Muscle of back (tissue), 11 donors: ENCODE data around the gene BSG. TPM values are rescaled to one million over a fixed set of nuclear protein-coding genes. Genes with fewer than 3 reads are reported as not detected.

Experiments used
- DNase-seq, 3 donors: peaks; one replicate each; pipeline versions ENCODE4 v3.0.0 to v3.0.0-alpha.2; 2013
- polyA plus RNA-seq, 10 donors: library from polyadenylated mRNA; unstranded; fragments of 120-200 nt; gene quantifications; one replicate each; pipeline ENCODE4 v1.2.1, GENCODE V29; 2013; ENCODE audit not compliant: insufficient read length in 10 of 10

The BSG gene
- polyA plus RNA-seq, 10 donors: 146 to 281 (median 195) TPM

GRCh38 chr19:570251-570686 is 2.1 kb upstream of the BSG start:
- DNase-seq: no peak

GRCh38 chr19:570937-571565 is 1.3 kb upstream of the BSG start:
- peak in 2 of 3 donors; percentile 22 to 65 for DNase-seq

- peak in 2 of 3 donors; percentile 24 to 65 for DNase-seq
Observed at GRCh38 chr19:571566-571974, 826 bp upstream of the BSG start.

GRCh38 chr19:572743-573518 is 535 bp downstream of the BSG start:
- DNase-seq: peak in 2 of 3 donors; percentile 62 to 76

- no peak for DNase-seq
Observed at GRCh38 chr19:573519-573825, 1.1 kb downstream of the BSG start.

- DNase-seq: peak in 1 of 3 donors; percentile 53
Observed at GRCh38 chr19:574658-575526, 2.5 kb downstream of the BSG start.

GRCh38 chr19:575527-576506 is 3.4 kb downstream of the BSG start:
- DNase-seq: no peak

GRCh38 chr19:576768-577438 is 4.5 kb downstream of the BSG start:
- DNase-seq: no peak

- no peak for DNase-seq
Observed at GRCh38 chr19:577439-578392, 5.3 kb downstream of the BSG start.

GRCh38 chr19:579111-579841 is 6.9 kb downstream of the BSG start:
- no peak for DNase-seq

- DNase-seq: no peak
Observed at GRCh38 chr19:579842-580155, 7.4 kb downstream of the BSG start.

GRCh38 chr19:580274-580835 is 8.0 kb downstream of the BSG start:
- DNase-seq: no peak

- no peak for DNase-seq
Observed at GRCh38 chr19:581399-582111, 9.2 kb downstream of the BSG start.

- no peak for DNase-seq
Observed at GRCh38 chr19:582497-583197, 10.3 kb downstream of the BSG start.

GRCh38 chr19:583198-583967 is 11.0 kb downstream of the BSG start:
- no peak for DNase-seq

- no peak for DNase-seq
Observed at GRCh38 chr19:583968-584239, 11.5 kb downstream of the BSG start.
